Erythroblast (primary cell): ENCODE measurements around the gene CELA2B.

Source experiments
- GATA1 ChIP-seq: IDR thresholded peaks from 2 replicates; pipeline ENCODE4 v1.6.1; 2011; ENCODE audit warnings: low read depth, mild to moderate bottlenecking, control low read depth, low read length, moderate library complexity
- POLR2A ChIP-seq: IDR thresholded peaks from 2 replicates; pipeline ENCODE4 v1.6.1; 2011; ENCODE audit warnings: mild to moderate bottlenecking, low read length

GRCh38 chr1:15439325-15439724 lies 36.6 kb upstream of the CELA2B start:
- no peak for TF ChIP-seq POLR2A
- no peak for TF ChIP-seq GATA1
